A549 treated with CORT108297 at 1 μM for 4 hours (cell line): Measurements from ENCODE around the gene SCGB2A2. TPM values are rescaled to one million over a fixed set of nuclear protein-coding genes. Genes with fewer than 3 reads are reported as not detected.

Experiments
- total RNA-seq: library from RNA; stranded (reverse); fragments of 200-300 nt; extraction: Qiagen RNA extraction; gene quantifications from 5 replicates; pipeline ENCODE4 v1.2.3, GENCODE V29; 2022

The SCGB2A2 gene
- not detected in 5 replicates for total RNA-seq

DNA sequence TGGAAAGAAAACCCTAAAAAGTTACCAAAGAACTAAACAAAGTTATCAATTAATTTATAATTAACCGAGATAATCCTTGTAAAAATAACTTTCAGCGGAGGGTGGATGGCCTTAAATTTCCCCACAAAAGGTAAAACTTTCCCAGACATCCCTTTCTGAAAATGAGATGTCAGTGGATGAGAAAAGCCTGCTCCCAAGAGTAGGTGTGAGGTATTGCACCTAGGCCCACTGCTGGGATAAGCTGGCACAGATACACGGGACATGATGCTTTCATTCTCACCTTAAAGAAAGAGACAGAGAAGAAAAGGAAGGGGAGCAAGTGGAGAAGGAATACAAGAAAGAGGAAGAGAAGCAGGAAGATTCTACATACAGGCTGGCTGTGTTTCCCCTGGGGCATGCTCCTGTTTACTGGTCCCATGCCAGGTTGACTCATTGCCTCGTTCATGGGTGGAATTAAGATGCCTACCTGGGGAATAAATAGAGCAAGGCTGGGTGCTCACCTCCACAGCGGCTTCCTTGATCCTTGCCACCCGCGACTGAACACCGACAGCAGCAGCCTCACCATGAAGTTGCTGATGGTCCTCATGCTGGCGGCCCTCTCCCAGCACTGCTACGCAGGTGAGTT is at the start of gene SCGB2A2:
Gene SCGB2A2 (plus strand): TSS at position 505 of the 625 bp plus-strand sequence. CDS start 59 bp downstream, at position 564.

DNA sequence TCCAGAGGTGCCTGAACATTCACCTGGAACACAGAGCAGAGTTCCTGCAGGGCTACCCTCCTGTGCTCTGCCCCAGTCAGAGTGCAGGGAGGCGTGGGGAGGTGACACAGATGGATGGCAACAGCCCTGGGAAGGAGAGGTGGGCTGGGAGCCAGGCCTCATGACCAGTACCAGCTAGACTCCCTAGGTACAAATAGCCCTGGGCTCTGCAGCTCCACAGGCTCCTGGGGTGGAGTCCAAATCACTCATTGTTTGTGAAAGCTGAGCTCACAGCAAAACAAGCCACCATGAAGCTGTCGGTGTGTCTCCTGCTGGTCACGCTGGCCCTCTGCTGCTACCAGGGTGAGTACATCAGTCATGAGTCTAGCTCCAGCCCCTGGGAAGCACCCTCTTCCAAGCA is 27.9 kb upstream of the SCGB2A2 start, which contains the start of gene SCGB1D2:
Gene SCGB1D2 (plus strand): TSS at position 219 of the 400 bp plus-strand sequence. CDS start 69 bp downstream, at position 288.

DNA sequence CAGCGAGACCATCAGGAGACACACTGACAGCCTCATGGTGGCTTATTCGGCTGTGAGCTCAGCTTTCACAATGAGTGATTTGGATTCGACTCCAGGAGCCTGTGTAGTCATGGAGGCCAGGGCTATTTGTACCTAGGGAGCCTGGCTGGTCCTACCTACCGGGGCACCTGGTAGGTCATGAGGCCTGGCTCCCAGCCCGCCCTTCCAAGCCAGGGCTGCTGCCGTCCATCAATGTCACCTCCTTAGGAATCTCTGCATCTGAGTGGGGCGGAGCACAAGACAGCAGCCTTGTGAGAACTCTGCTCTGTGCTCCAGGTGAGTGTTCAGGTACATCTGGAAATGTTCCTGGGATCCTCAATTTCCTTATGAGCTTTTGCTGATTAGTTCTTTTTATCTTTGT is 29.0 kb downstream of the SCGB2A2 start, which contains the start of gene SCGB1D4:
Gene SCGB1D4 (minus strand): TSS at position 101 of the 400 bp plus-strand sequence. CDS start 65 bp downstream, at position 36.

Other genes with a start within 250 kb of the SCGB2A2 start
- 47.3 to 59.1 TPM (median 54.2 TPM) in 5 replicates for gene INCENP, start 146.1 kb upstream of the SCGB2A2 start, total RNA-seq
- not detected in 5 replicates for gene SCGB1D1, start 79.9 kb upstream of the SCGB2A2 start, total RNA-seq
- gene SCGB2A1, start 61.5 kb upstream of the SCGB2A2 start, total RNA-seq = not detected in 5 replicates
- gene SCGB1D2, start 27.9 kb upstream of the SCGB2A2 start, total RNA-seq = 0.30 TPM in 1 of 5 replicates, not detected in the others
- gene SCGB1D4, start 28.9 kb downstream of the SCGB2A2 start, total RNA-seq = not detected in 5 replicates
- 10.1 to 13.9 TPM (median 13.0 TPM) in 5 replicates for gene ASRGL1, start 67.3 kb downstream of the SCGB2A2 start, total RNA-seq
- gene SCGB1A1, start 148.9 kb downstream of the SCGB2A2 start, total RNA-seq = 0.23 to 0.45 TPM in 2 of 5 replicates, not detected in the others